BLaER1 treated with 17β-estradiol and CSF1 and Interleukin-3, amounts not matched to agents 10 nM and 100 nM (cell line): ENCODE measurements around the gene KIF1C.

Source experiments
- H3K27ac ChIP-seq, 11 experiments: shearing (Covaris generic); formaldehyde crosslinking; 2 replicates each; pipeline ENCODE4 v1.8.1; 2022
- H3K27me3 ChIP-seq, 11 experiments: shearing (Covaris generic); formaldehyde crosslinking; 2 replicates each; pipeline ENCODE4 v1.8.1; 2022
- H3K36me3 ChIP-seq, 11 experiments: shearing (Covaris generic); formaldehyde crosslinking; 2 replicates each; pipeline ENCODE4 v1.8.1; 2022
- H3K4me1 ChIP-seq, 10 experiments: shearing (Covaris generic); formaldehyde crosslinking; 2 replicates each; pipeline ENCODE4 v1.8.1; 2022
- H3K4me2 ChIP-seq, 11 experiments: shearing (Covaris generic); formaldehyde crosslinking; 2 replicates each; pipeline ENCODE4 v1.8.1; 2022
- H3K4me3 ChIP-seq, 10 experiments: shearing (Covaris generic); formaldehyde crosslinking; 2 replicates each; pipeline ENCODE4 v1.8.1; 2022
- H3K9ac ChIP-seq, 11 experiments: shearing (Covaris generic); formaldehyde crosslinking; 2 replicates each; pipeline ENCODE4 v1.8.1; 2022
- H3K9me3 ChIP-seq, 11 experiments: shearing (Covaris generic); formaldehyde crosslinking; replicated peaks in 1 of 11; 2 replicates each; pipeline ENCODE4 v1.8.1; 2022
- H4K20me1 ChIP-seq, 11 experiments: shearing (Covaris generic); formaldehyde crosslinking; 2 replicates each; pipeline ENCODE4 v1.8.1; 2022
- Cebpa-rat ChIP-seq, 11 experiments: shearing (Covaris generic); IDR thresholded peaks; 2 replicates each; pipeline ENCODE4 v1.8.1; 2022

The KIF1C gene

DNA sequence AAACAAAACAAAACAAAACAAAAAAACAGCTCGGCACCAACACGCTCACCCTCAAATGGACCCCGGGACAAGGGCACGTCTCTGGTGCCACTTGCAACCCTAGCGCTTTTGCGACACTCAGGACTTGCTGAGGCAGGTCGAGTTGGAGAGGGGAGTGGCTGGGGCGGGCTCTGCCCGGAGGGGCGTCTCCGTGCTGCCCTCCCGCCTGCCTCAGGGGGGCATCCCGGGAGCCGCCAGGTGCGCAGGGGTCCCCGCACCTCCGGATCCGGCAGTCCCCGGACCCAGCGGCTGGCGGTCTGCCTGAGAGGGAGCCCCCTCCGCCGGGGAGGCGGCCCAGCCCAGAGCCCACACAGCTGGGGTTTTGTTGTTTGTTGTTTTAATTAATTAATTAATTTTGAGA lies 37.6 kb downstream of the KIF1C start, which contains the start of gene SLC52A1:
Gene SLC52A1, minus strand, starts transcription at position 112 of the 400 bp plus-strand sequence. CDS start 820 bp downstream, outside the sequence.
- Histone ChIP-seq H3K9ac (no peak within 1 kb of the TSS), H3K4me3 (no peak within 1 kb of the TSS), H3K27ac (no peak within 1 kb of the TSS), H3K27me3 (peaks cover 0 to 13% (median 3%) of the 10 kb centered on the region in 11 experiments; a peak in 9 of 22 replicates), H3K4me2 (peak within 1 kb of the TSS in 6 of 11 experiments; percentile 5 to 43 (median 30); a peak in 6 of 22 replicates), H3K9me3 (peaks cover 0 to 4% (median 2%) of the 10 kb centered on the region in 11 experiments; a peak in 12 of 22 replicates), H3K4me1 (peaks cover 15 to 29% (median 21%) of the 10 kb centered on the region in 10 experiments; a peak in 19 of 20 replicates), H3K36me3 (no peaks in the 10 kb centered on the region), H4K20me1 (no peaks in the 10 kb centered on the region)
- TF ChIP-seq Cebpa-rat (IDR thresholded peaks at IDR 0.05): no peak

DNA sequence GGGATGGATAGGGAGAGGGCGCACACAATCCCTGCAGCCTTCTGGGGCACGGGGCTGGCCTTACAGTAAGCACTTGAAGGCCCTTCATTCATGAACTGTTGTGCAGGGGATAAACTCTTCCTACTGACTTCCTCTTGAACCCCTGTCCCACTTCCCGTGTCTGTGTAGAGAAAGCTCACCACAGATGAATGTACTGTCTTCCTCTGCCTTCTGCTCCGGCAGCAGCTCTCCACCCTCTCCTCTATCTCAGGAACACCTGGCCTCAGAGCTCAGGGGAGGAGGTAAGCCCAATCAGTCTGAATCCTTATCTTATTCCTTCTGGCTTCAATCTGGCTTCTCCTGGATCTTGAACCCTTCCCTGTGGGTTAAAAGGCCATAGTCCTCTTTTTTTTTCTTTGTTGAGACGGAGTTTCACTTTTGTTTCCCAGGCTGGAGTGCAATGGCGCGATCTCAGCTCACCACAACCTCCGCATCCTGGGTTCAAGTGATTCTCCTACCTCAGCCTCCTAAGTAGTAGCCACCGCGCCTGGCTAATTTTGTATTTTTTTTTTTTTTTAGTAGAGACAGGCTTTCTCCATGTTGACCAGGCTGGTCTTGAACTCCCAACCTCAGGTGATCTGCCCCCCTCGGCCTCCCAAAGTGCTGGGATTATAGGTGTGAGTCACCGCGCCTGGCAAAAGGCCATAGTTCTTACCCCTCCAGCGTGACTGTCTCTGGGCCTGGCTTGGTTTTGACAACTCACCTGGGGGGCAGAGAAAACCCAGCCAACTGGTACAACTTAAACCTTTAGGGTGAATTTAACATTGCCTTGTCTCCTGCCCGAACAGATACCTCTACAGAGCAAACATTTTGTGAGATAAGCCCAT lies 44.6 kb downstream of the KIF1C start:
- TF ChIP-seq Cebpa-rat (IDR thresholded peaks at IDR 0.05): no peak

DNA sequence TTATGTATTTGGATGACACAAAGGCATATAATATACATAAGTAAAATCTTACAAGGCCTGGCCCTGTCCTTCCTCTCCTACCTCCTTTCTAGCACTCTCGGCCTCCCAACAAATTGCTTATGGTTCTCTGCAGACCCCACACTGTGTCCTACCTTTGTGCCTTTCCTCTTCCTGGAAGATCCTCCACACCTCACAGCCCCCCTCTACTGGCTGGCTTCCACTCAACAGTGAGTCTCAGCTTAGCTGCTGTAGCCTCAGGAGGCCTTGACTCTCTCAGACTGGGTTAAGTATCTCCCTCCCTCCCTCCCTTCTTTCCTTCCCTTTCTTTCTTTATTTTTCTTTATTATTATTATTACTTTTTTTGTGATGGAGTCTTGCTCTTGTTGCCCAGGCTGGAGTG lies 45.8 kb downstream of the KIF1C start:
- H3K27me3 ChIP-seq: no peaks in the 10 kb centered on the region
- no peak overlapping the region for H3K4me2 ChIP-seq
- no peak overlapping the region for H3K9ac ChIP-seq
- peaks cover 0 to 20% (median 14%) of the 10 kb centered on the region in 11 experiments; a peak in 18 of 22 replicates for H3K9me3 ChIP-seq
- H4K20me1 ChIP-seq: no peaks in the 10 kb centered on the region
- no peak overlapping the region for H3K27ac ChIP-seq
- TF ChIP-seq Cebpa-rat (IDR thresholded peaks at IDR 0.05): no peak
- no peaks in the 10 kb centered on the region for H3K36me3 ChIP-seq
- peaks cover under 1 to 20% (median 15%) of the 10 kb centered on the region in 10 experiments; a peak in 15 of 20 replicates for H3K4me1 ChIP-seq
- no peak overlapping the region for H3K4me3 ChIP-seq

More for the DNA sequence above, 44.6 kb downstream of the KIF1C start:
- Histone ChIP-seq H3K9me3 (peaks cover 0 to 20% (median 14%) of the 10 kb centered on the region in 11 experiments; a peak in 18 of 22 replicates), H4K20me1 (no peaks in the 10 kb centered on the region), H3K4me3 (no peak overlapping the region), H3K27ac (peak overlapping the region in 2 of 11 experiments; percentile 1 to 47; a peak in 2 of 22 replicates), H3K27me3 (no peaks in the 10 kb centered on the region), H3K36me3 (no peaks in the 10 kb centered on the region), H3K4me2 (peak overlapping the region in 10 of 11 experiments; percentile 2 to 51 (median 23); a peak in 14 of 22 replicates), H3K4me1 (peaks cover 0 to 14% (median 9%) of the 10 kb centered on the region in 10 experiments; a peak in 12 of 20 replicates), H3K9ac (0 out of 22 replicates have a peak overlapping the region, but pooled peaks of 1 of the 11 experiments have one; percentile 14)

DNA sequence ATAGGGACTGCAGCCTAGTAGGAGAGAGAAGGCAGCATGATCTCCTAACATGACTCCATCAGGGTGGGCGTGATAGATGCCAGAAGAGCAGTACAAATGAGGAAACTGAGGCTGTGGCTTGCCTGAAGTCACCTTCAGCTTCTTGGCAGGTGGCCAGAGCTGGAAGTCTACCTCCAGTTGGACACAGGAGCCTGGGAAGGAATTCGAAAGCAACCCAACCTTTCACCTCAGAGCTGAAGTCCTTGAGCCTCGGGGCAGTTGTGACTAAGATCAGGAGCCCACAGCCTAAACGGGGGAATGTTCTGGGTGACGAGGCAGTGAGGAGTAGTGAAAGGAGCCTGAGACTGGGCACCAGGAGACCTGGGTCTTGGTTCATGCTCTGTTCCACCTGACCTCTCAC lies 46.9 kb downstream of the KIF1C start:
- Histone ChIP-seq H3K4me2 (no peak overlapping the region), H3K9me3 (peaks cover 0 to 20% (median 14%) of the 10 kb centered on the region in 11 experiments; a peak in 18 of 22 replicates), H3K4me1 (peaks cover 11 to 30% (median 23%) of the 10 kb centered on the region in 10 experiments), H3K4me3 (no peak overlapping the region), H3K36me3 (no peaks in the 10 kb centered on the region), H4K20me1 (no peaks in the 10 kb centered on the region), H3K27me3 (no peaks in the 10 kb centered on the region), H3K27ac (no peak overlapping the region), H3K9ac (no peak overlapping the region)
- TF ChIP-seq Cebpa-rat (IDR thresholded peaks at IDR 0.05): no peak

DNA sequence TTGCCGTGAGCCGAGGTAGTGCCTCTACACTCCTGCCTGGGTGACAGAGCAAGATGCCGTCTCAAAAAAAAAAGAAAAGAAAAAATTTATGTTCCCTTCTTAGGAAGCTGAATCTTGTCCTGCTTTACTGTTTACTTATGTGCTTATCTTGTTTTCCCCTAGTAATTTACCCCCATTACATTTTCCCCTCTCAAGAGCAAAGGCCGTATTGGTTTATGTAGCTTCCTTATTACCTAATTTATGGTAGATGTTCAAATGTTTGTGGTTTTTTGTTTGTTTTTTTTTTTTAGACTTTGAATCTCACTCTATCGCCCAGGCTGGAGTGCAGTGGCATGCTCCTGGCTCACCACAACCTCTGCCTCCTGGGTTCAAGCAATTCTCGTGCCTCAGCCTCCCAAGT lies 47.7 kb downstream of the KIF1C start:
- Histone ChIP-seq H4K20me1 (no peaks in the 10 kb centered on the region), H3K9me3 (peaks cover 0 to 15% (median 9%) of the 10 kb centered on the region in 11 experiments; a peak in 18 of 22 replicates), H3K36me3 (no peaks in the 10 kb centered on the region), H3K27ac (no peak overlapping the region), H3K27me3 (no peaks in the 10 kb centered on the region), H3K4me2 (no peak overlapping the region), H3K9ac (no peak overlapping the region), H3K4me3 (no peak overlapping the region), H3K4me1 (peaks cover 15 to 34% (median 26%) of the 10 kb centered on the region in 10 experiments)
- TF ChIP-seq Cebpa-rat (IDR thresholded peaks at IDR 0.05): no peak

DNA sequence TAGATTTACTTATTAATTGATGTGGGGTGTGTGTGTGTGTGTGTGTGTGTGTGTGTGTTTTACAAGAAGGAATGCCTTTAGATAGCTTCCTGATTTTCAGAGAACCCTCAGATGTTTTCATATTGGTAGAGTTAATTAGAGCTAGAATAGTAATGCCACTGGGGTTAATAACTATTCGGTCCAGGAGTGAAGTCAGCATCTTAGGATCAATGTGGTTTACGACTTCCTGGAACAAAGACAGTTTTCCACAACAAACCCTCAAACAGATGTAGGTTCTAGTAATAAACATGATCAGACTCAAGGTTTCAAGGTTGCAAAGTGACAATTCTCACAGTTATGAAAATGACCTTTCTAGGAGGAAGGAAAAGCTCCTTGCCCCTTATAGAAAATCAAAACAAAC lies 49.7 kb downstream of the KIF1C start:
- Histone ChIP-seq H3K27me3 (no peaks in the 10 kb centered on the region), H3K4me2 (peak overlapping the region in 3 of 11 experiments; percentile 19 to 40 (median 21); a peak in 6 of 22 replicates), H3K4me3 (no peak overlapping the region), H3K9me3 (no peaks in the 10 kb centered on the region), H3K4me1 (peaks cover 15 to 28% (median 19%) of the 10 kb centered on the region in 10 experiments), H3K36me3 (no peaks in the 10 kb centered on the region), H3K9ac (no peak overlapping the region), H4K20me1 (no peaks in the 10 kb centered on the region), H3K27ac (no peak overlapping the region)
- TF ChIP-seq Cebpa-rat (IDR thresholded peaks at IDR 0.05): no peak

DNA sequence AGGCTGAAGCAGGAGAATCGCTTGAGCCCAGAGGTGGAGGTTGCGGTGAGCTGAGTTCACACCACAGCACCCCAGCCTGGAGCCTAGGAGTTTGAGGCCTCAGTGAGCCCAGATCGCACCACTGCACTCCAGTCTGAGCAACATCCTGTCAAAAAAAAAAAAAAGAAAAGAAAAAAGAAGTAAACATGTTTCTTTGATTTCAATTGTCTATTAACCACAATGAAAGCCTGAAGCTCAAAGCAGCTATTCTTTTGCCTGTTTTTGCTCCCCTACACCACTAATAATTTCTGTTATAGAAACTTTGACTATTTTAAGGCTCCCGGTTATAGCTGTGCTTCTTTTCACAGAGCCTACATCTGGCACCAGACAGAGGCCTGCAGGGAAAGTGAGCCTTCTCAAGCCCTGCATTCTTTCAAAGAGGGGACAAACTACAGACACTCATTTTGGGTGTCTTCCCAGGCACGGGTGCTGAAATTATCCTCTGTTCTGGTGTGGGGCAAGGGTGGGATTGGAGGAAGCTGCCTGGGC lies 51.6 kb downstream of the KIF1C start:
- no peak overlapping the region for H3K4me3 ChIP-seq
- H3K4me2 ChIP-seq: peak overlapping the region; percentile 11 to 57 (median 32); a peak in 20 of 22 replicates
- H3K27me3 ChIP-seq: no peaks in the 10 kb centered on the region
- H3K27ac ChIP-seq: peak overlapping the region in 9 of 11 experiments; percentile 8 to 66 (median 44); a peak in 13 of 22 replicates
- H3K4me1 ChIP-seq: peaks cover 14 to 28% (median 17%) of the 10 kb centered on the region in 10 experiments; a peak in 19 of 20 replicates
- no peaks in the 10 kb centered on the region for H3K36me3 ChIP-seq
- no peak for TF ChIP-seq Cebpa-rat (IDR thresholded peaks at IDR 0.05)
- no peaks in the 10 kb centered on the region for H4K20me1 ChIP-seq
- H3K9ac ChIP-seq: peak overlapping the region in 7 of 11 experiments; percentile 10 to 48 (median 22); a peak in 7 of 22 replicates
- H3K9me3 ChIP-seq: no peaks in the 10 kb centered on the region

DNA sequence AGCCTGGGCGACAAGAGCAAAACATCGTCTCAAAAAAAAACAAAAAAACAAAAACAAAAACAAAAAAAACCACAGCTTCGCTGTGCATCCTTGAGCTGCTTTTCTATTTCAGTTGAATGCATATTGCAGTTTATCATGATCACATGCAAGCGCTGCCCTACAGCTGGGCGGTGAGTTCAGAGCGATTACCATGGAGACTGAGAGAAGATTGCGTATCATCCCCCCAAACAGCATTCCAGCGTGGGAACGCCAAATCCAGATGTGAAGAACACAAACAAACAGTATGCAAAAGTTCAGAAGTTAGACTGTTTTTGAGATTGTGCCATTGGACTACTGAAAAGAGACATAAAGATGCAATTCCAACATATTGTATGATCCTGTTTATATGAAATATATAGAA lies 52.5 kb downstream of the KIF1C start:
- H3K4me2 ChIP-seq: peak overlapping the region in 2 of 11 experiments; percentile 32 to 57; a peak in 1 of 22 replicates
- 0 out of 22 replicates have a peak overlapping the region, but pooled peaks of 1 of the 11 experiments have one; percentile 40 for H3K9ac ChIP-seq
- no peak overlapping the region for H3K4me3 ChIP-seq
- no peak overlapping the region for H3K27ac ChIP-seq
- H3K4me1 ChIP-seq: peaks cover 14 to 28% (median 17%) of the 10 kb centered on the region in 10 experiments; a peak in 19 of 20 replicates
- TF ChIP-seq Cebpa-rat (IDR thresholded peaks at IDR 0.05): no peak
- H4K20me1 ChIP-seq: no peaks in the 10 kb centered on the region
- H3K9me3 ChIP-seq: 0 out of 22 replicates have a peak, but pooled peaks cover 0 to 1% (median 0%) of the 10 kb centered on the region in 11 experiments
- no peaks in the 10 kb centered on the region for H3K27me3 ChIP-seq
- no peaks in the 10 kb centered on the region for H3K36me3 ChIP-seq
